Activated naive CD8-positive, alpha-beta T cell treated with anti-CD3 and anti-CD28 coated beads, Interleukin-2, amount 10 ng/mL, durations not matched to agents 7 days and 5 days (primary cell): ENCODE measurements around the gene ZNF417. TPM values are rescaled to one million over a fixed set of nuclear protein-coding genes. Genes with fewer than 3 reads are reported as not detected.
"Not testable (repeated sequence)": the region's sequence is repeated elsewhere in the genome, so short reads cannot be mapped to it uniquely, and the experiment has no call there.

Experiments
- ATAC-seq: fragments of 150-1000 bp; cut with Tn5 transposase; one replicate; pipeline ENCODE4 v1.10.0; 2021; ENCODE audit warnings: low read depth, moderate library complexity
- POLR2A ChIA-PET: fragments of 350-600 bp; sonication (Branson Sonifier 250); formaldehyde crosslinking; loops from one replicate; lab custom pipeline; 2021; ENCODE audit warnings: antibody characterized with exemption; lab: Charles Lee
- DNase-seq: peaks from one replicate; pipeline ENCODE4 v3.0.0; 2021
- H3K27ac Mint-ChIP-seq: one replicate; pipeline ENCODE4 v1.8.0; 2022; ENCODE audit warnings: mild to moderate bottlenecking, mixed read lengths
- H3K27me3 Mint-ChIP-seq: one replicate; pipeline ENCODE4 v1.8.0; 2022; ENCODE audit warnings: mild to moderate bottlenecking, moderate library complexity, mixed read lengths
- H3K36me3 Mint-ChIP-seq: one replicate; pipeline ENCODE4 v1.8.0; 2021; ENCODE audit warnings: mild to moderate bottlenecking, mixed read lengths
- H3K4me1 Mint-ChIP-seq: one replicate; pipeline ENCODE4 v1.8.0; 2021; ENCODE audit warnings: mixed read lengths
- H3K4me3 Mint-ChIP-seq: one replicate; pipeline ENCODE4 v1.8.0; 2022; ENCODE audit warnings: mild to moderate bottlenecking, moderate library complexity, mixed read lengths
- H3K9me3 Mint-ChIP-seq: one replicate; pipeline ENCODE4 v1.8.0; 2021; ENCODE audit warnings: mixed read lengths
- total RNA-seq, 2 experiments: library from RNA; stranded (reverse); gene quantifications; one replicate each; pipeline ENCODE4 v1.2.3, GENCODE V29; 2021

The ZNF417 gene
- total RNA-seq, 2 experiments from 2014 or later = 35.8 to 36.5 TPM

DNA sequence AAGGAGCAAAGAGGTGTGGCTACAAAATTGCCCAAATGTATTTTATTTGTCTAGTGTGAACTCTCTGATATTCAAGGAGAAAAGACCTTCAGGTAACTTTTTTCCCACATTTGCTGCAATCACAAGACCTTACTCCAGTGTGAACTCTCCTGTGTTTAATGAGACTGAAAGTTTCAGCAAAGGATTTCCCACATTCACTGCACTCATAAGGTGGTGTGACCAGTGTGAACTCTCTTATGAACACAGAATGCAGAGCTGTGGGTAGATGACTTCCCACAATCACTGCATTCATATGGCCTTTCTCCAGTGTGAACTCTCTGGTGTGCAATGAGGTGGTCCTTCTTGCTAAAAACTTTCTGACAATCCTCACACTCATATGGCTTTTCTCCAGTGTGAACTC is 43.9 kb downstream of the ZNF417 start:
- Mint-ChIP-seq H3K4me1 (peaks cover 1% of the 10 kb centered on the region), H3K27ac (no peak overlapping the region), H3K4me3 (no peak overlapping the region), H3K9me3 (peaks cover 36% of the 10 kb centered on the region), H3K27me3 (no peaks in the 10 kb centered on the region), H3K36me3 (peaks cover 82% of the 10 kb centered on the region)
- POLR2A ChIA-PET = no interaction called here
- no peak for DNase-seq
- no peak for ATAC-seq

DNA sequence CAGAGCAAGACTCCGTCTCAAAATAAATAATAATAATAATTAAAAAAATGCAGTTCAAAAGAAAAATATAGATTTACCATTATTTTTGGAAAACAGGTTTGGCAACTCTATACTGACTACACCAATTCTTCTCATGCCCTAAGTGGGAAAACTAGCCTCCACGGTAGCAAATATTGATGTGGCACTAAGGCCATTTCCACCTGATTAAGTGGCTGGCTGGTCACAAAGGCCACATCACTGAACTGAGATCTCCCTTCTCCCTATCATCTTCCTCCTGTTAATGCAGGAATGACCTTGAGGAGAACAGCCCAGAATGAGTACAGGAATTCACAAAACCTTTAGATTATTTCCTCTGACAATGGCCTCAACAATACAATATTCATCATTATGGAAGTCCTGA is 46.2 kb downstream of the ZNF417 start:
- no peak for DNase-seq
- no peak overlapping the region for H3K27ac Mint-ChIP-seq
- peaks cover 31% of the 10 kb centered on the region for H3K9me3 Mint-ChIP-seq
- no peak overlapping the region for H3K4me3 Mint-ChIP-seq
- peaks cover 1% of the 10 kb centered on the region for H3K4me1 Mint-ChIP-seq
- ATAC-seq = no peak
- H3K36me3 Mint-ChIP-seq = peaks cover 81% of the 10 kb centered on the region
- H3K27me3 Mint-ChIP-seq = no peaks in the 10 kb centered on the region
- POLR2A ChIA-PET = interaction anchor here (0.7 kb wide), 1 partner anchor 14 kb away, joined by 3 read pairs; no protein-coding TSS in a partner anchor

DNA sequence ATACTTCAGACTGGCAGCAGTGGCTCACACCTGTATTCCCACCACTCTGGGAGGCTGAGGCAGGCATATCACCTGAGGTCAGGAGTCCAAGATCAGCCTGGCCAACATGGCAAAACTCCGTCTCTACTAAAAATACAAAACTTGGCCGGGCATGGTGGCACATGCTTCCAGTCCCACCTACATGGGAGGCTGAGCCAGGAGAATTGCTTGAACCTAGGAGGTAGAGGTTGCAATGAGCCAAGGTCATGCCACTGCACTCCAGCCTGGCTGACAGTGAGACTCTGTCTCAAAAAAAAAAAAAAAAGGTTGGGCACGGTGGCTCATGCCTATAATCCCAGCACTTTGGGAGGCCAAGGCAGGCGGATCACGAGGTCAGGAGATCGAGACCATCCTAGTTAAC is 46.7 kb downstream of the ZNF417 start:
- Mint-ChIP-seq H3K9me3 (peaks cover 34% of the 10 kb centered on the region), H3K36me3 (peaks cover 83% of the 10 kb centered on the region)
- H3K4me3 Mint-ChIP-seq, H3K27me3 Mint-ChIP-seq, ATAC-seq, DNase-seq, H3K4me1 Mint-ChIP-seq, H3K27ac Mint-ChIP-seq: not testable (repeated sequence)
- POLR2A ChIA-PET = interaction anchor here (0.7 kb wide), 1 partner anchor 13 kb away, joined by 3 read pairs; no protein-coding TSS in a partner anchor

DNA sequence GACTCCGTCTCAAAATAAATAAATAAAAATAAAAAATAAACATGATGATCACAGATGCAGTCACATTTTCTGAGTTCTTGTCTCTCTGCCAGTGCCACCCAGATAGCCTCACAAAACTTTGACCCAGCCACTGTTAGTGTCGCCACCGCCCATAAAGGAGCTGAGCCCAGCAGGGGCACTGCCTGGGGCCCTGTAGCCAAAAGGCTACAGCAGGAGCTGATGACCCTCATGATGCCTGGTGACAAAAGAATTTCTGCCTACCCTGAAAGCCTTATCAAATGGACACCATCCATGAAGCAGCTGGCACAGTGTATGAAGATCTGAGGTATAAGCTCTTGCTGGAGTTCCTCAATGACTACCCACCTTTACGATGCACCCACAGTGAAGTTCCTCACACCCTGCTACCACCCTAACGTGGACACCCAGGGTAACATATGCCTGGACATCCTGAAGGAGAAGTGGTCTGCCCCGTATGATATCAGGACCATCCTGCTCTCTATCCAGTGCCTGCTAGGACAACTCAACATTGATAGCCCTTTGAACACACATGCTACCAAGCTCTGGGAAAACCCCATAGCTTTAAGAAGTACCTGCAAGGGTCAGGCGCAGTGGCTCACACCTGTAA is 48.4 kb downstream of the ZNF417 start:
- POLR2A ChIA-PET = interaction anchor here (0.7 kb wide), 2 partner anchors 53 to 71 kb away, joined by 3 to 4 read pairs; no protein-coding TSS in a partner anchor
- ATAC-seq = no peak
- peaks cover 1% of the 10 kb centered on the region for H3K4me1 Mint-ChIP-seq
- no peak for DNase-seq
- H3K4me3 Mint-ChIP-seq = no peak overlapping the region
- H3K27me3 Mint-ChIP-seq = no peaks in the 10 kb centered on the region
- H3K9me3 Mint-ChIP-seq = peaks cover 24% of the 10 kb centered on the region
- no peak overlapping the region for H3K27ac Mint-ChIP-seq
- peaks cover 82% of the 10 kb centered on the region for H3K36me3 Mint-ChIP-seq

Other genes with a start within 250 kb of the ZNF417 start
- gene ZSCAN4, start 247.7 kb downstream of the ZNF417 start, total RNA-seq = not detected
- 10 to 100 TPM; 18.1 to 21.3 TPM for gene ZNF551, start 234.6 kb downstream of the ZNF417 start, total RNA-seq
- gene ZNF154, start 207.4 kb downstream of the ZNF417 start, total RNA-seq = 10 to 100 TPM; 14.9 to 17.3 TPM
- 10 to 100 TPM; 22.4 to 23.7 TPM for gene ZNF671, start 189.0 kb downstream of the ZNF417 start, total RNA-seq
- gene ZNF776, start 169.8 kb downstream of the ZNF417 start, total RNA-seq = 10 to 100 TPM; 27.9 to 29.0 TPM
- 10 to 100 TPM; 29.0 to 29.2 TPM for gene ZNF586, start 146.9 kb downstream of the ZNF417 start, total RNA-seq
- gene ZNF552, start 101.7 kb downstream of the ZNF417 start, total RNA-seq = 10 to 100 TPM; 10.8 to 13.6 TPM
- gene ZNF587B, start 86.3 kb downstream of the ZNF417 start, total RNA-seq = 10 to 100 TPM; 19.1 to 21.0 TPM
- 10 to 100 TPM; 46.6 to 52.7 TPM for gene ZNF587, start 66.7 kb downstream of the ZNF417 start, total RNA-seq
- gene ZNF814, start 27.6 kb downstream of the ZNF417 start, total RNA-seq = 10 to 100 TPM; 38.4 to 43.3 TPM
- gene ZNF418, start 18.8 kb upstream of the ZNF417 start, total RNA-seq = 10 to 100 TPM; 14.8 to 16.8 TPM
- 10 to 100 TPM; 16.0 to 18.8 TPM for gene ZNF256, start 31.1 kb upstream of the ZNF417 start, total RNA-seq
- gene C19orf18, start 57.9 kb upstream of the ZNF417 start, total RNA-seq = under 1 TPM; 0.79 to 0.91 TPM
- 10 to 100 TPM; 21.3 to 22.2 TPM for gene ZNF606, start 86.2 kb upstream of the ZNF417 start, total RNA-seq
- gene ZSCAN1, start 117.4 kb upstream of the ZNF417 start, total RNA-seq = not detected
- gene ZNF135, start 142.7 kb upstream of the ZNF417 start, total RNA-seq = 1 to 10 TPM; 3.8 TPM
- 10 to 100 TPM; 56.6 to 58.1 TPM for gene ZSCAN18, start 181.6 kb upstream of the ZNF417 start, total RNA-seq
- gene ZNF329, start 234.2 kb upstream of the ZNF417 start, total RNA-seq = 10 to 100 TPM; 10.1 to 10.3 TPM